Left ventricle myocardium inferior (tissue), 1 donor: ENCODE data around the gene UMOD. TPM values are rescaled to one million over a fixed set of nuclear protein-coding genes. Genes with fewer than 3 reads are reported as not detected.
"Not testable (repeated sequence)": the region's sequence is repeated elsewhere in the genome, so short reads cannot be mapped to it uniquely, and the experiment has no call there.

ENCODE experiments used
- DNase-seq: peaks from one replicate; pipeline ENCODE4 v3.0.0-alpha.2; 2020
- H3K27ac ChIP-seq: fragments of 200-600 bp; replicated peaks from 2 replicates; pipeline ENCODE4 v1.8.0; 2021
- H3K27me3 ChIP-seq: fragments of 200-600 bp; 2 replicates; pipeline ENCODE4 v1.8.0; 2021; ENCODE audit warnings: low read depth
- H3K36me3 ChIP-seq: fragments of 200-600 bp; 2 replicates; pipeline ENCODE4 v1.8.0; 2021
- H3K4me1 ChIP-seq: fragments of 200-600 bp; 2 replicates; pipeline ENCODE4 v1.8.0; 2021
- H3K4me3 ChIP-seq: fragments of 200-600 bp; 2 replicates; pipeline ENCODE4 v1.8.0; 2021; ENCODE audit warnings: mild to moderate bottlenecking, moderate library complexity
- H3K9me3 ChIP-seq: fragments of 200-600 bp; replicated peaks from 2 replicates; pipeline ENCODE4 v1.8.0; 2021
- CTCF ChIP-seq: fragments of 200-600 bp; IDR thresholded peaks from 2 replicates; pipeline ENCODE4 v1.8.0; 2021; ENCODE audit warnings: antibody characterized with exemption, mild to moderate bottlenecking, borderline replicate concordance
- intact Hi-C: fragments of 100-400 bp; cut with micrococcal nuclease; formaldehyde crosslinking; loops from one replicate; pipeline ENCODE4 v1.11.0; 2022
- total RNA-seq: library from RNA; stranded (reverse); fragmentation: NEBNext Ultra II Directional; extraction: Animal tissue kit (Norgen Biotek cat#: 25700); gene quantifications from one replicate; pipeline ENCODE4 v1.2.1, GENCODE V29; 2021
- donor health status: DM: no; HTN: yes; CAD: no; lungs with severe emphysema.

The UMOD gene
- total RNA-seq, 1 donor from 2014 or later = not detected

- no peak for TF ChIP-seq CTCF
- no peak for DNase-seq
- intact Hi-C loops = no loop called here
Observed at GRCh38 chr16:20316715-20317114, 35.8 kb downstream of the UMOD start.

GRCh38 chr16:20315764-20316163 is 36.8 kb downstream of the UMOD start:
- DNase-seq = no peak
- TF ChIP-seq CTCF = no peak
- H3K27ac ChIP-seq = no peak overlapping the region
- peaks cover 71% of the 10 kb centered on the region for H3K27me3 ChIP-seq
- no peaks in the 10 kb centered on the region for H3K4me1 ChIP-seq
- no peaks in the 10 kb centered on the region for H3K36me3 ChIP-seq
- H3K4me3 ChIP-seq = no peak overlapping the region
- intact Hi-C loops = no loop called here
- H3K9me3 ChIP-seq = no peaks in the 10 kb centered on the region

More at GRCh38 chr16:20316715-20317114, 35.8 kb downstream of the UMOD start:
- Histone ChIP-seq H3K36me3 (no peaks in the 10 kb centered on the region), H3K4me3 (no peak overlapping the region), H3K4me1 (no peaks in the 10 kb centered on the region), H3K9me3 (no peaks in the 10 kb centered on the region), H3K27ac (no peak overlapping the region), H3K27me3 (peaks cover 71% of the 10 kb centered on the region)

GRCh38 chr16:20314575-20314974 is 37.9 kb downstream of the UMOD start:
- no peak for TF ChIP-seq CTCF

GRCh38 chr16:20313741-20314140 is 38.8 kb downstream of the UMOD start:
- no peak for TF ChIP-seq CTCF
- H3K4me1 ChIP-seq = no peaks in the 10 kb centered on the region
- H3K36me3 ChIP-seq = no peaks in the 10 kb centered on the region
- no peaks in the 10 kb centered on the region for H3K9me3 ChIP-seq
- intact Hi-C loops = no loop called here
- peaks cover 57% of the 10 kb centered on the region for H3K27me3 ChIP-seq
- no peak overlapping the region for H3K27ac ChIP-seq
- DNase-seq = no peak
- H3K4me3 ChIP-seq = no peak overlapping the region

More at GRCh38 chr16:20314575-20314974, 37.9 kb downstream of the UMOD start:
- Histone ChIP-seq H3K27ac (no peak overlapping the region), H3K36me3 (no peaks in the 10 kb centered on the region), H3K27me3 (peaks cover 59% of the 10 kb centered on the region), H3K9me3 (no peaks in the 10 kb centered on the region), H3K4me1 (no peaks in the 10 kb centered on the region), H3K4me3 (no peak overlapping the region)
- intact Hi-C loops = no loop called here
- no peak for DNase-seq

GRCh38 chr16:20312536-20313095 is 39.9 kb downstream of the UMOD start:
- H3K4me1 ChIP-seq, H3K36me3 ChIP-seq, intact Hi-C loops, H3K9me3 ChIP-seq, H3K4me3 ChIP-seq, H3K27ac ChIP-seq, DNase-seq: not testable (repeated sequence)
- peaks cover 60% of the 10 kb centered on the region for H3K27me3 ChIP-seq

- Histone ChIP-seq H3K4me1 (no peaks in the 10 kb centered on the region), H3K27me3 (peaks cover 61% of the 10 kb centered on the region), H3K36me3 (no peaks in the 10 kb centered on the region), H3K4me3 (no peak overlapping the region), H3K27ac (no peak overlapping the region), H3K9me3 (no peaks in the 10 kb centered on the region)
- no peak for TF ChIP-seq CTCF
- no peak for DNase-seq
- intact Hi-C loops = no loop called here
Observed at GRCh38 chr16:20311548-20311947, 41.0 kb downstream of the UMOD start.
